Large intestine (tissue), 3 donors: Measurements from ENCODE around the gene SYCP2. TPM values are rescaled to one million over a fixed set of nuclear protein-coding genes. Genes with fewer than 3 reads are reported as not detected.
A peak's percentile ranks its signal among the peaks of the same experiment; 100 is the strongest.

Source experiments
- DNase-seq, 2 donors: peaks; one replicate each; pipeline versions ENCODE4 v3.0.0 to v3.0.0-alpha.2; 2013
- H3K27ac ChIP-seq: one replicate; pipeline ENCODE4 v1.5.1; 2013; ENCODE audit warnings: low read length
- H3K27me3 ChIP-seq: 2 replicates; pipeline ENCODE4 v1.6.1; 2013; ENCODE audit warnings: low read length; ENCODE audit not compliant: control insufficient read depth, insufficient read depth
- H3K36me3 ChIP-seq: 2 replicates; pipeline ENCODE4 v1.6.1; 2013; ENCODE audit warnings: low read length; ENCODE audit not compliant: control insufficient read depth, insufficient read depth
- H3K4me1 ChIP-seq: one replicate; pipeline ENCODE4 v1.6.1; 2013; ENCODE audit warnings: low read length; ENCODE audit not compliant: control insufficient read depth, insufficient read depth
- H3K4me3 ChIP-seq: one replicate; pipeline ENCODE4 v1.5.1; 2013; ENCODE audit warnings: low read length
- H3K9me3 ChIP-seq: one replicate; pipeline ENCODE4 v1.6.1; 2013; ENCODE audit warnings: mild to moderate bottlenecking, low read depth, low read length, moderate library complexity; ENCODE audit not compliant: control insufficient read depth
- WGBS: methylation state at CpG from one replicate; pipeline ENCODE4 v1.1.5; 2013; ENCODE audit warnings: low lambda C conversion rate; ENCODE audit not compliant: insufficient coverage; 5-methylcytosine and 5-hydroxymethylcytosine counted together
- polyA plus RNA-seq: library from polyadenylated mRNA; unstranded; fragments of 120-200 nt; gene quantifications from one replicate; pipeline ENCODE4 v1.2.1, GENCODE V29; 2013

The SYCP2 gene
- polyA plus RNA-seq, 1 donor = 4.2 TPM

DNA sequence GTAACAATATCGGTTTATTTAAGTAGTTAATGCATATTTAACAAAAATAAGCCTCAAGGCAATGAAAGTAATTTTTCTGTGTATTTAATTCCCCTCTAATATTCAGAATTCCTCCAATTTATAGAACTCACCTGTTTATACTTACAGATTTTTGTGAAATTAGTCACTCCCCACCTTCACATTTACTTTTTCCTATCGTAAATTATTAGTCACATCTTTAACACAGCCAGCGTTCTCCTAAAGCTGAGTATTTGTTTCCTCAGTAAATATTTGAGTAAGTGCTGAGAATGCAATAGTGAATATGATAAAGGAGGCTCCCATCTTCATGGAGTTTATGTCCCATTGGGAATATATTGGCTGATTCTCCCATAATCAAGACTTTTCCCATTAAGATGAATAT is 88.0 kb downstream of the SYCP2 start:
- peaks cover 3% of the 10 kb centered on the region for H3K4me1 ChIP-seq
- 100% methylated on average over 1 of the region's 3 CpGs for WGBS
- no peaks in the 10 kb centered on the region for H3K27me3 ChIP-seq
- no peaks in the 10 kb centered on the region for H3K36me3 ChIP-seq
- H3K4me3 ChIP-seq = no peak overlapping the region
- no peak for DNase-seq
- no peak overlapping the region for H3K27ac ChIP-seq
- no peaks in the 10 kb centered on the region for H3K9me3 ChIP-seq

DNA sequence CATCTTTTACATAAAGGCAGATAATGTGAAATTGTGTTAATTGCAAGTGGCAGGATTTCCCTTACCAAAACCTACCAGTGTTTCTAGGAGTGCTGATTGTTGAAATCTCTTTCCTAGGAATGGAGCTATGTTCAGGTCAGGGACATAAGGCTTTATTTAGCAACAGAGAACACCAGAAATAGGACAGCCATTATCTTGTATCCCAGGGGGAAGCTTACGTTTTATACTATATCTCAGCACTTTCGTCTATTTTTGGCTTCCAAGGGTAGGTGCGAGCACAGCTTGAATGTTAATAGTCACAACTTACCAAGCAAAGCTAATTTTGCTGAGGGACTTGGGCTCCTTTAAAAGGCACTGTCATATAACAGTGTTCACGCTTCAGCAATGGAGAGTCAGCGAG is 94.0 kb downstream of the SYCP2 start:
- Histone ChIP-seq H3K4me1 (peaks cover 8% of the 10 kb centered on the region), H3K36me3 (no peaks in the 10 kb centered on the region), H3K9me3 (no peaks in the 10 kb centered on the region), H3K4me3 (no peak overlapping the region), H3K27ac (no peak overlapping the region), H3K27me3 (peaks cover 2% of the 10 kb centered on the region)
- no peak for DNase-seq
- WGBS = no CpG with 5 or more reads among the region's 5 CpGs

DNA sequence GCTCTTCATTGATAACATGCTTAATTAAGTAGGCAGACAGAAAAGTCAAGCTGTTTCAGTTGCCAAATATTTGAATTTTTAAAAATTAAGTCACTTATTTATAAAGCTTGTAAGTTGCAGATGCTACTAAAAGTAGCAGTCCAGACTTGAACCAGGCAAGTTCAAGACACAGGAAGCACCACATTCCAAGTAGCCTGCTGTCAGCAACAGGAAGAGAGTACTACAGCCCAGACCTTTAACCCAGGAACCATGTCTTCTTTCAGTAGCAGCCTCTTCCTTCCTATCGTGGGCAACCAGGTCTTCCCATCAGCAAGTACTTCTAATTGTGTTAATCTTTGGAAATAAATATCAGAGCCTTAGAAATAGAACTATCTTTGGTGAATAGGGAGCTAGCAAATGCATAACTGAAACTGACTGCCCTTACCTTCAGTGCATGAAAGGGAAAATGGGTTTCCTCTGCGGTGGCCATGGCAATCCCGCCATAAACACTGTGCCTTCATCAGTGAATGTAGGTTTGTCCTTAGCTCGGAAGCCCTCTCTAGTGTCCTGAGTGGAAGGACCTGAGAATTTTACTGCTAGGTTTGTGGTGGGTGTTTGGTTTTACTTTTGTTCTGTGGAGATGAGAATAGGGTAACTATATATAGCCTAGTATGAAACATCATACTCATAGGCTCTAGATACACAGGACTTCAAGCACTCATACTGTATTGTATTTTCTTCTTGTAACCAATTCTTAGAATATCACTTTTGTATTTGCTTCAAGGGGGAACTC is 95.6 kb downstream of the SYCP2 start:
- H3K4me1 ChIP-seq = peaks cover 8% of the 10 kb centered on the region
- H3K36me3 ChIP-seq = no peaks in the 10 kb centered on the region
- H3K9me3 ChIP-seq = no peaks in the 10 kb centered on the region
- H3K27me3 ChIP-seq = peaks cover 2% of the 10 kb centered on the region
- no CpG with 5 or more reads among the region's 4 CpGs for WGBS
- H3K27ac ChIP-seq = no peak overlapping the region
- H3K4me3 ChIP-seq = no peak overlapping the region
- DNase-seq = peak in 1 of 2 donors; percentile 36

DNA sequence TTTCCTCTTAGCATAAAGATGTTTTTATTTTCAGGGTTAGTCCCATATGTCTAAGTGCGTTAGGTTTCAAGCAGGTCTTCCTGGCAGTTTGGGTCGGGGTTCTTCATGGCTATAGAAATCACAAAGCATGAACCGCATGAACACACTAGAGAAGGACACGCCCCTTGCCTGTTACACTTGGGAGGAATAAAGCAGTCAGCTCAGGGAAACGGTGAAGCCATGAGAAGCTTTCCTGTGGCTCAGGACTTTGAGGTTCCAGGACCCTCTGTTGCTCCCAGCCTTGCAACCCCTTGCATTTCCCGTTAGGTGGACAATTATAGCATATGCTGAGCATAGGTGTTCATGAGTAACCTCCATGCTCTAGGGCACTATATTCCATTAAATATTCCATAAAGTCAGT is 96.7 kb downstream of the SYCP2 start:
- DNase-seq = peak in 1 of 2 donors; percentile 48
- Histone ChIP-seq H3K4me1 (peaks cover 8% of the 10 kb centered on the region), H3K27ac (no peak overlapping the region), H3K9me3 (no peaks in the 10 kb centered on the region), H3K27me3 (peaks cover 2% of the 10 kb centered on the region), H3K4me3 (peak overlapping the region; percentile 4), H3K36me3 (no peaks in the 10 kb centered on the region)
- WGBS = no CpG with 5 or more reads among the region's 6 CpGs

DNA sequence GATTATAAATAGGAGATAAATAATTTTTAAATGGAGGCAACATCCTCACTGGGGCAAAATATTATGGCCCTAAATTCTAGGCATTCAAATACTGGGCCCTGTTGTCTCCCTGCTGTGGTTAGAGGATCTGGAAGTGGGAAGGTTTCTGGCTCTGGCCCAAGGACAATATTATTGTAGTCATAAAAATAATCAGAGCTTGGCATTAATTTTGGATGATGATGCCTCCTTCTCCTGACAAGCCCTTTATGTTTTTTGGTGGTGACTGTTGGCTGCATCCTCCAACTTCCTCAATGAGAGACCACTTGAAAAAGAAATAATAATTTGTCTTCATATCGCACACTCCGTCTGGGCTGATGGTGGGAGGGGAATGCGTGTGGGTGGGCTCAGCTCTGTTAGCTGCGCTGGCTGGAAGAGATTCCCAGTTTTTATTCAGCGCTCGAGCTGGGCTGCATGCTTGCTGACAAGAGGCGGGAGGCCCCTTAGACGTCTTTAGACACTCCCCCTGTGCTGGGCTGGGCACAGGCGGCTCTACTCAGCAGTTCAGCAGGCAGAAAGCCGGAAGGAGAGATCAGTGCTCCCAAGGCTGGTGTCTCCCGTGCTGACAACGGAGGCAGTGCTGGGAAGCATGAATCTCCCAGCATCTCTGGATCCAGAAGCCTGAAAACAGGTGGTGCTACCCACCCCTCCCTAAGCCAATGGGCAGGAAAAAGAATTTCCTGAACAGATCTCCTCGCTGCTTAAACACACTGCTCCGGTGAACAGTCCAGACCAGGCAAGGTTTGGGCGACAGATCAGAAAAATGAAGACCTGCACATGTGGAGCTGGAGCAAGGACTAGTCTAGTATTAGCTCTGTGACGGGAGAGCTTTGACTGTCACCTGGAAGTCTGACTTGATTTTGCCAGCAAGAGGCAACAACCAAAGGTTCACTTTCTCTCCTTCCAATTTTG is 97.7 kb downstream of the SYCP2 start:
- Histone ChIP-seq H3K27me3 (peaks cover 2% of the 10 kb centered on the region), H3K36me3 (no peaks in the 10 kb centered on the region)
- WGBS = no CpG with 5 or more reads among the region's 16 CpGs

DNA sequence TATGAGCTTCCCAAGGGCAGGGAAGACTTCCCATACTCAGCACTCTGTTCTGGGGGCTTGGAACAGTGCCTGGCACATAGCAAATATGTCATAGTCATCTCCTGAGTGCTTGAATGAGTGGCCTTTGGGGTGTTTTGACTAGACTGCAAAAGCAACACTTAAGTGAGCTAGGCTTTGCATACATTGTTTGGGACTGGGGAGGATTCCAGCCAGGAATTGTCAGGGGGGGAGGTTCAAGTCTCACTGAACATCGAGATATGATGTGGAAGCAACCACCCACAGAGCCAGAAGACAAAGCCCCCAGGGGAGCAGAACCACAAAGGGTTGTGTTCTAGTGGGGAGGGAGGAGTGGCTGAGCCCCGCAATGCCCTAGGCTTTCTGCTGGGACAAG is 98.4 kb downstream of the SYCP2 start:
- Histone ChIP-seq H3K36me3 (no peaks in the 10 kb centered on the region), H3K9me3 (no peaks in the 10 kb centered on the region), H3K27me3 (peaks cover 2% of the 10 kb centered on the region), H3K27ac (no peak overlapping the region), H3K4me3 (no peak overlapping the region), H3K4me1 (peaks cover 13% of the 10 kb centered on the region)
- no peak for DNase-seq
- WGBS = no CpG with 5 or more reads among the region's 2 CpGs

More for the DNA sequence above, 97.7 kb downstream of the SYCP2 start:
- DNase-seq = peak; percentile 72 to 83
- Histone ChIP-seq H3K4me1 (peaks cover 13% of the 10 kb centered on the region), H3K9me3 (no peaks in the 10 kb centered on the region), H3K4me3 (peak overlapping the region; percentile 4), H3K27ac (no peak overlapping the region)

DNA sequence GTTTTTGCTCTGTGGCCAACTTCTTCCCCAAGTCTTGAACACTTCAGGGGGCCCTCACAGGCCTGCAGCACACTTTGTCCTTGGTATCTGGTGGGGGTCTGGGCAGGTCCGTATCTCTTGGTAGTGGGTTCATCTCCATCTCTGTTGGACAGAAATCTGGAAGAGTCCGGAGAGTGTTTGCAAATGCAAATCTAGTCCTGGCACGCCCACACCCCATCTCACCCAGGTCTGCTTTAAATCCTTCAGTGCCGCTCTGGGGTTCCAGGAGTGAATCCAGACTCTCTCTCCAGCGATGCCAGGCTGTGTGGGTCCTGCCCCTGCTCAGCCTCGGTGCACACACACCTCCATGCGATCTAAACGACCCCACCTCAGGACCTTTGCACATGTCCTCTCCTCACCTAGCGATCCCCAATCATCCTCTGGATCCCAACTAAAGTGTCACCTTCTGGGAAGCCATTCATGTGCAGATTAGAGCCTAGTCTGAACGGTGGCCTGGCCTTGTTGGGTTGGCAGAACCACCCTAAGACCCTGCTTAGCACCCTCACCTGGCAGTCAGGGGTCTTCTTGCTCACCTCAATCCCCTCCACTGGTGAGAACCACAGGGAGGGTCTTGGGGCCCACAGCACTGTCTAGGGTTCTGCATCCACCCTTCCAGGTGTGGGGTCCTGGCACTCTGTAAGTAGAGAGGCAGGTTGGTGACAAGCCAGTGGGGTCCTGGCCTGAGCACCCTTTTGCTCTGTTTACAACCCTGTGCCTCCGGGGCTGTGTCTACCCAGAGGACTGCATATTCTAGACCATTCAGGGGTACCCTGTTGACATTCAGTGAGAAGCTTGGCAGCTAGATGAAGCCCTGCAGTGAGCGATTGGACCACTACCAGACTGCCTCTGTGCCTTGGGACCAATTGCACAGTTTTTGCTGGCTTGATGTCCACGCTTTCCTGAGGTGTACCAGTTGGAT is 100.8 kb downstream of the SYCP2 start:
- H3K27me3 ChIP-seq = no peaks in the 10 kb centered on the region
- H3K4me3 ChIP-seq = no peak overlapping the region
- peaks cover 13% of the 10 kb centered on the region for H3K4me1 ChIP-seq
- DNase-seq = no peak
- H3K9me3 ChIP-seq = no peaks in the 10 kb centered on the region
- H3K27ac ChIP-seq = no peak overlapping the region
- WGBS = 90% methylated on average over 2 of the region's 13 CpGs
- no peaks in the 10 kb centered on the region for H3K36me3 ChIP-seq

DNA sequence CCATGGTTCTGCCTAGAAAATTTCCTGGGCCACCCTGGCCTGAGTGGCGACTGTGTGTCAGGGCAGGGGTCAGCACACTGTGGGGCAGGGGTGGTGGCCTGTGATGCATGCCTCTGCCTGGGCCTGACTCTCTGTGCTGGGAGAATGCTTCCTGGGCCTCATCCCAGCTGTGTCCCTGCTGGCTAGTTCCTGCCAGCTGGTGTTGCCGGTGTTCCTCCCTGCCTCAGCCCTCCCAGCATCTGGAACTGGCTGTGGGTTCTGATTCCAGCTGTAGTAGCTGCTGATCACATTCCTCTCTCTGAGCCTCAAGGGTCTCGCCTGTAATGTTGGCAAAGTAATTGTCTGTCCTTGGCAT is 101.5 kb downstream of the SYCP2 start:
- no CpG with 5 or more reads among the region's 3 CpGs for WGBS
- H3K4me3 ChIP-seq = no peak overlapping the region
- H3K9me3 ChIP-seq = no peaks in the 10 kb centered on the region
- H3K27me3 ChIP-seq = no peaks in the 10 kb centered on the region
- peaks cover 19% of the 10 kb centered on the region for H3K4me1 ChIP-seq
- no peak overlapping the region for H3K27ac ChIP-seq
- H3K36me3 ChIP-seq = no peaks in the 10 kb centered on the region
- no peak for DNase-seq

DNA sequence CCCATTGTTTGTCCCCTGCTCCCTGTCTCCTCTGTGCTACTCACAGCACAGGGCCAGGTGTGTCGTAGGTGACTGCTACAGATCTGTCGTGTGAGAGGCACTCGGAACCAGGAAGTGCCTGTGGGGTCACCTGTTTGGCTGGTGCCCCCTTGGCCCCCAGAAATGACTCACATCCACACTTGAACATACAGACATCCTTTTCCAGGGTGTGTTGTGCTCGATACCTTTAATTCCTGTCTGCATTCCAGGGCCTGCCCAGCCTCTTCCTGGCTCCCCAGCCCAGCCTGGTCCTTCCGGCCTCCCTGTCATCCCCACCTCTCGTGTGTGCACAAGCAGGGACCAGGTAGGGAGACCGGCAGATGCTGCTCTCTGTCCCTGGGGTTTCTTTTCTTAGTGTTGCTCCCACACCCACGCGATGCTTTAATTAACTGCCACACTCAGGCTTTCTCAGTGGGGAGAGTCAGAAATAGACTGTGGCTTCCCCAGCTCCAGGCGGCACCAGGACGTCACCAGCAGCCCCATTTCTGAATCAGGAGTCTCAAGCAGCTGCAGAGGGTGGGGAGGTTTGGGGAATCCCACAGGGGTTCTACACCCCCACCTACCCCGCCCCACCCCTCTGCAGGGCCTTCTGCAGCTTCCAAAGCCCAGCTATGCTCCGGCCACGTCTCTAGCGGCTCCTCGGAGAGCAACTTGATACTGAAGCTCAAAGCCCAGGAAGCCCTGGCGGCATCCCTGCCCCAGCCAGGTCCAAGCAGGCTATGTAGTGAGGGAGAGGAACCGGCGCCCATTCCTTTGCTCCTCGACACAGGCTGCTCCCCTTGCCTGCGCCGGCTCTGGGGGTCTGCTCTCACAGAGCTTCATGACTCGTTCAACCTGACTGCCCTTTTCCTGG is 102.2 kb downstream of the SYCP2 start:
- DNase-seq = peak; percentile 63 to 78
- Histone ChIP-seq H3K27ac (no peak overlapping the region), H3K9me3 (no peaks in the 10 kb centered on the region), H3K4me1 (peaks cover 19% of the 10 kb centered on the region), H3K36me3 (no peaks in the 10 kb centered on the region), H3K4me3 (no peak overlapping the region), H3K27me3 (no peaks in the 10 kb centered on the region)
- no CpG with 5 or more reads among the region's 23 CpGs for WGBS
